H1 (cell line): ENCODE data around the gene MAP1B. TPM values are rescaled to one million over a fixed set of nuclear protein-coding genes. Genes with fewer than 3 reads are reported as not detected.

ENCODE experiments used
- EGR1 ChIP-seq: IDR thresholded peaks from 2 replicates; pipeline ENCODE4 v1.6.1; 2011; ENCODE audit warnings: low read depth, low read length, borderline replicate concordance
- GTF2F1 ChIP-seq: IDR thresholded peaks from 2 replicates; pipeline ENCODE4 v1.6.1; 2012; ENCODE audit warnings: low read depth, low read length, improper control_type of control experiment, borderline replicate concordance
- PHF8 ChIP-seq: fragments of 200-600 bp; sonication (generic); conservative IDR thresholded peaks from 2 replicates; pipeline ENCODE4 v1.7.1; 2012; ENCODE audit warnings: low read depth, mild to moderate bottlenecking, inconsistent platforms, low read length, moderate library complexity
- polyA plus RNA-seq, 7 experiments: library from polyadenylated mRNA; depleted of rRNA in 3 of 7; stranded (reverse) in 5 of 7; unstranded in 2 of 7; fragments of >200 nt in 5 of 7; fragments of 200-250 nt in 2 of 7; gene quantifications; 1 replicate in 5 of 7; 2 replicates in 1 of 7; 4 replicates in 1 of 7; pipeline versions ENCODE4 v1.2.1 to v1.2.3, GENCODE V29; 2011 to 2013; ENCODE audit warnings: missing spikeins in 2 of 7, mixed read lengths in 2 of 7
- total RNA-seq: library from RNA; stranded (reverse); fragmentation: NEBNext Ultra II Directional; extraction: Animal tissue kit (Norgen Biotek cat#: 25700); gene quantifications from 2 replicates; pipeline ENCODE4 v1.2.1, GENCODE V29; 2021

Gene MAP1B
- total and polyA plus RNA-seq, 2 of the 8 experiments (the other 6 are each of a cell fraction or from before 2014, with no cell fraction given) = 24.5 to 120 TPM

- TF ChIP-seq EGR1 (no peak), GTF2F1 (no peak), PHF8 (no peak)
These were observed 130.6 kb downstream of the MAP1B start (continued) for GRCh38 chr5:72237879-72238278.
